Loucy (cell line): Measurements from ENCODE around the gene RER1.

Experiments
- H2AFZ ChIP-seq: fragments of 200-600 bp; sonication (generic); 2 replicates; pipeline ENCODE4 v1.6.0; 2016; ENCODE audit warnings: antibody characterized with exemption, mild to moderate bottlenecking, low read length, moderate library complexity
- H3F3A ChIP-seq: fragments of 200-600 bp; 2 replicates; pipeline ENCODE4 v1.6.0; 2016; ENCODE audit warnings: antibody characterized with exemption, low read depth, mild to moderate bottlenecking
- H3K27me3 ChIP-seq: fragments of 200-600 bp; sonication (generic); 2 replicates; pipeline ENCODE4 v1.6.1; 2014; ENCODE audit warnings: low read length, mild to moderate bottlenecking; ENCODE audit not compliant: insufficient read depth, poor library complexity, severe bottlenecking
- H3K36me3 ChIP-seq: fragments of 200-600 bp; sonication (generic); 2 replicates; pipeline ENCODE4 v1.6.1; 2016; ENCODE audit warnings: low read length; ENCODE audit not compliant: insufficient read depth
- H3K4me1 ChIP-seq: fragments of 200-600 bp; sonication (generic); 2 replicates; pipeline ENCODE4 v1.5.1; 2014; ENCODE audit warnings: low read length, mild to moderate bottlenecking; ENCODE audit not compliant: insufficient read depth, poor library complexity, severe bottlenecking
- H3K4me2 ChIP-seq: fragments of 200-600 bp; sonication (generic); 2 replicates; pipeline ENCODE4 v1.6.0; 2014; ENCODE audit warnings: antibody characterized with exemption, low read length, low read depth, mild to moderate bottlenecking; ENCODE audit not compliant: poor library complexity, severe bottlenecking
- H3K4me3 ChIP-seq: fragments of 200-600 bp; sonication (generic); 2 replicates; pipeline ENCODE4 v1.5.1; 2014; ENCODE audit warnings: low read length, mild to moderate bottlenecking, mixed read lengths; ENCODE audit not compliant: poor library complexity, severe bottlenecking
- H3K79me2 ChIP-seq: fragments of 200-600 bp; sonication (generic); 2 replicates; pipeline ENCODE4 v1.6.1; 2014; ENCODE audit warnings: low read length; ENCODE audit not compliant: insufficient read depth
- H3K9ac ChIP-seq: fragments of 200-600 bp; sonication (generic); 2 replicates; pipeline ENCODE4 v1.6.0; 2014; ENCODE audit warnings: mild to moderate bottlenecking, low read depth, low read length, moderate library complexity; ENCODE audit not compliant: poor library complexity, severe bottlenecking
- H3K9me2 ChIP-seq: fragments of 200-600 bp; sonication (generic); replicated peaks from 2 replicates; pipeline ENCODE4 v1.6.1; 2016; ENCODE audit warnings: low read depth, low read length, mixed read lengths
- H3K9me3 ChIP-seq: fragments of 200-600 bp; sonication (generic); 2 replicates; pipeline ENCODE4 v1.6.1; 2014; ENCODE audit warnings: mild to moderate bottlenecking, antibody characterized with exemption, low read length, low read depth; ENCODE audit not compliant: insufficient read depth
- H4K20me1 ChIP-seq: fragments of 200-600 bp; sonication (generic); 2 replicates; pipeline ENCODE4 v1.6.0; 2014; ENCODE audit warnings: antibody characterized with exemption, low read length, mild to moderate bottlenecking; ENCODE audit not compliant: insufficient read depth, poor library complexity, severe bottlenecking
- CTCF ChIP-seq: fragments of 200-600 bp; sonication (generic); conservative IDR thresholded peaks from 2 replicates; pipeline ENCODE4 v1.5.1; 2014; ENCODE audit warnings: mild to moderate bottlenecking, antibody characterized with exemption, low read length
- EZH2phosphoT487 ChIP-seq: fragments of 200-600 bp; IDR thresholded peaks from 2 replicates; pipeline ENCODE4 v1.6.1; 2018; ENCODE audit warnings: antibody characterized with exemption, mild to moderate bottlenecking, moderate library complexity, borderline replicate concordance

Gene RER1

GRCh38 chr1:2375923-2376260 is 15.7 kb upstream of the RER1 start:
- Histone ChIP-seq H3K4me3 (no peak overlapping the region), H3K4me2 (no peak overlapping the region), H3K36me3 (no peaks in the 10 kb centered on the region), H3K9me3 (no peaks in the 10 kb centered on the region), H3K79me2 (no peaks in the 10 kb centered on the region), H3K9me2 (no peaks in the 10 kb centered on the region), H3K27me3 (no peaks in the 10 kb centered on the region), H3F3A (no peaks in the 10 kb centered on the region), H3K4me1 (peaks cover 19% of the 10 kb centered on the region), H4K20me1 (no peaks in the 10 kb centered on the region), H3K9ac (no peak overlapping the region), H2AFZ (no peak overlapping the region)
- TF ChIP-seq CTCF = no peak
- no peak for TF ChIP-seq EZH2phosphoT487

- TF ChIP-seq CTCF = no peak
- TF ChIP-seq EZH2phosphoT487 = no peak
These were observed 15.3 kb upstream of the RER1 start for GRCh38 chr1:2376261-2376741.

GRCh38 chr1:2376931-2377672 is 14.5 kb upstream of the RER1 start:
- no peaks in the 10 kb centered on the region for H3K9me2 ChIP-seq
- H4K20me1 ChIP-seq = no peaks in the 10 kb centered on the region
- no peak overlapping the region for H2AFZ ChIP-seq
- TF ChIP-seq CTCF (no peak), EZH2phosphoT487 (no peak)
- H3K4me2 ChIP-seq = no peak overlapping the region
- H3K9me3 ChIP-seq = no peaks in the 10 kb centered on the region
- H3K4me3 ChIP-seq = no peak overlapping the region
- H3K9ac ChIP-seq = no peak overlapping the region
- no peaks in the 10 kb centered on the region for H3F3A ChIP-seq
- peaks cover 19% of the 10 kb centered on the region for H3K4me1 ChIP-seq
- H3K36me3 ChIP-seq = no peaks in the 10 kb centered on the region
- no peaks in the 10 kb centered on the region for H3K79me2 ChIP-seq
- no peaks in the 10 kb centered on the region for H3K27me3 ChIP-seq

More at GRCh38 chr1:2376261-2376741, 15.3 kb upstream of the RER1 start:
- Histone ChIP-seq H3K9ac (no peak overlapping the region), H3K4me2 (no peak overlapping the region), H4K20me1 (no peaks in the 10 kb centered on the region), H3F3A (no peaks in the 10 kb centered on the region), H3K36me3 (no peaks in the 10 kb centered on the region), H3K9me3 (no peaks in the 10 kb centered on the region), H3K4me3 (no peak overlapping the region), H2AFZ (no peak overlapping the region), H3K79me2 (no peaks in the 10 kb centered on the region), H3K4me1 (peaks cover 19% of the 10 kb centered on the region), H3K9me2 (no peaks in the 10 kb centered on the region), H3K27me3 (no peaks in the 10 kb centered on the region)
